Osteocyte (in vitro differentiated cells): ENCODE results near the gene ARL3. TPM values are rescaled to one million over a fixed set of nuclear protein-coding genes. Genes with fewer than 3 reads are reported as not detected.

ENCODE experiments used
- DNase-seq: peaks from one replicate; pipeline ENCODE4 v3.0.0; 2021; ENCODE audit warnings: mixed read lengths; ENCODE audit not compliant: unreplicated experiment; ENCODE audit errors: extremely low spot score
- H3K27ac Mint-ChIP-seq: one replicate; pipeline ENCODE4 v1.8.0; 2021; ENCODE audit warnings: mild to moderate bottlenecking, mixed read lengths; ENCODE audit not compliant: unreplicated experiment
- H3K27me3 Mint-ChIP-seq: one replicate; pipeline ENCODE4 v1.8.0; 2021; ENCODE audit warnings: mixed read lengths; ENCODE audit not compliant: unreplicated experiment
- H3K36me3 Mint-ChIP-seq: one replicate; pipeline ENCODE4 v1.8.0; 2021; ENCODE audit warnings: mixed read lengths; ENCODE audit not compliant: unreplicated experiment
- H3K4me1 Mint-ChIP-seq: one replicate; pipeline ENCODE4 v1.8.0; 2021; ENCODE audit warnings: mixed read lengths; ENCODE audit not compliant: unreplicated experiment
- H3K4me3 Mint-ChIP-seq: one replicate; pipeline ENCODE4 v1.8.0; 2021; ENCODE audit warnings: mild to moderate bottlenecking, moderate library complexity, mixed read lengths; ENCODE audit not compliant: unreplicated experiment
- H3K9me3 Mint-ChIP-seq: one replicate; pipeline ENCODE4 v1.8.0; 2021; ENCODE audit warnings: mixed read lengths; ENCODE audit not compliant: unreplicated experiment
- CTCF ChIP-seq: fragments of 200-600 bp; sonication (generic); IDR thresholded peaks from 2 replicates; pipeline ENCODE4 v1.5.0; 2021; ENCODE audit warnings: antibody characterized with exemption, mild to moderate bottlenecking, moderate library complexity
- total RNA-seq: library from RNA; stranded (reverse); gene quantifications from 2 replicates; pipeline ENCODE4 v1.2.1, GENCODE V29; 2021

Gene ARL3
- total RNA-seq, 1 donor from 2014 or later: 11.6 TPM

- TF ChIP-seq CTCF: no peak
- DNase-seq: no peak
- Mint-ChIP-seq H3K27ac (no peak overlapping the region), H3K36me3 (peaks cover 9% of the 10 kb centered on the region), H3K9me3 (no peaks in the 10 kb centered on the region), H3K27me3 (no peaks in the 10 kb centered on the region), H3K4me3 (no peak overlapping the region), H3K4me1 (peaks cover 17% of the 10 kb centered on the region)
Measured at GRCh38 chr10:102660888-102661657, 53.1 kb downstream of the ARL3 start.

DNA sequence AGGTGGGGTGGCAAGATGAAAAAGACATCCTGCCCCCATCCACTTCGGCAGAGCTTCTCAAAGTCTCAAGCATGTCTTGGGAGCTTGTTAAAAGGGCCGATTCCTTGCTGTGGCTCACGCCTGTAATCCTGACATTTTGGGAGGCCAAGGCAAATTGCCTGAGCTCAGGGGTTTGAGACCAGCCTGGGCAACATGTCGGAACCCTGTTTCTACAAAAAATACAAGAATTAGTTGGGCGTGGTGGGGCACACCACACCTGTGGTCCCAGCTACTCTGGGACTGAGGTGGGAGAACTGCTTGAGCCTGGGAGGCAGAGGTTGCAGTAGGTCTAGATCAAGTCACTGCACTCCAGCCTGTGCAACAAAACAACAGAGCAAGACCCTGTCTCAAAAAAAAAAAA lies 55.4 kb downstream of the ARL3 start:
- Mint-ChIP-seq H3K4me1 (peaks cover 17% of the 10 kb centered on the region), H3K27ac (no peak overlapping the region), H3K4me3 (no peak overlapping the region), H3K9me3 (no peaks in the 10 kb centered on the region), H3K27me3 (no peaks in the 10 kb centered on the region), H3K36me3 (peaks cover 18% of the 10 kb centered on the region)
- DNase-seq: no peak
- TF ChIP-seq CTCF: no peak

DNA sequence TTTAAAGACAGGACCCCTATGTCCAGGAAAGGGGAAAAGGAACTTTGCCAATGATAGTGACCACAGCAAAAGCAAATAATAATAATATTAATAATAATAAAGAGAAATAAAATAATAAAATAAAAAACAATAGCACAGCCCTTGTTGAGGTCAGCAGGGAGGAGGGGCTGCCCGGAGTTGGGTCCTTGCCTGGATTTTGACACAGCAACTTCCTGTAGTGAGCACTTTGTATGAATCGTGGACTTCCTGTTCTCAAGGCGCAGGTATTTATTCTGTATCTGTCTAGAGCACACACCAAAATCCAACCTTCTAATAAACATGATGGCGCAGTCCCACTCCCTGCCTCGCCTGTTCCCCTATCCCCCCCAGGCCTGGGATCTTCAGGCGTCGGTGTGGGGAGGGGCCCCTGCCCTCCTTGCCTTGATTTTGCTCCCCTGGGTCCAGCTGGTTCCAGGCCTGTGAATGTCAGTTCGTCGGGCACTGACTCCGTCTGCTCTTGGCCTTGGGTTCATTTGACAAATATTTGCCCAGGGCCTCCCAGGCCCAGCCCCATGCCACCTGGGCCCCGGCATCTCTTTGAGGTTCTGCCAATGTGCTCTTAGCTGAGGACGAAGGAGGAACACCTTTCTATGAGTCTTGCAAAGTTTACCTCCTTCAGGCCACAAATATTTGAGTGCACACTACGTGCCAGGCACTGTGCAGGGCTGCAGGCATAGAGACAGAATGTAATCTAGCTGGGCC lies 56.0 kb downstream of the ARL3 start:
- Mint-ChIP-seq H3K4me3 (no peak overlapping the region), H3K27ac (no peak overlapping the region), H3K4me1 (peaks cover 18% of the 10 kb centered on the region), H3K9me3 (no peaks in the 10 kb centered on the region), H3K36me3 (peaks cover 22% of the 10 kb centered on the region), H3K27me3 (no peaks in the 10 kb centered on the region)
- TF ChIP-seq CTCF: no peak
- DNase-seq: no peak

DNA sequence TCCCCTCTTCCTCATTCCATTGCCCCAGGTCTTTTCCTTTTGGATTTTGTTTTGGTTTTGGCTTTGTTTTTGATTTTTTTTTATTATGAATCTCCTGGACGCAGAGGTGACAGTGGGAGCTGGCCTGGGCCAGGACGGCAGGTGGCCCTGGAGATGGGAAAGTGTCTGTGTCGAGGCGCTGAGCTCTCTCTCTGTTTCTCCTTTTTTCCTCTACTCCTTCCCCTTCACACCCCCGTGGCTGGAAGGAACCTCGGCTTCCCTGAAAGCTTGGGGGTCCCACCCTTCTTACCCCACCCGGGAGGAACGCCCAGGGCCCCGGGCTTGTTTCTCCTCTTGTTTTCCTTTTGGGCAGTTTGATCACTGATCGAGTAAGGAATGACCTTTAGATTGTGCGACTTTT lies 56.7 kb downstream of the ARL3 start:
- no peak overlapping the region for H3K4me3 Mint-ChIP-seq
- no peaks in the 10 kb centered on the region for H3K27me3 Mint-ChIP-seq
- peaks cover 18% of the 10 kb centered on the region for H3K4me1 Mint-ChIP-seq
- DNase-seq: no peak
- H3K36me3 Mint-ChIP-seq: peaks cover 26% of the 10 kb centered on the region
- no peaks in the 10 kb centered on the region for H3K9me3 Mint-ChIP-seq
- TF ChIP-seq CTCF: no peak
- no peak overlapping the region for H3K27ac Mint-ChIP-seq

- Mint-ChIP-seq H3K4me3 (no peak overlapping the region), H3K27me3 (no peaks in the 10 kb centered on the region), H3K4me1 (peaks cover 14% of the 10 kb centered on the region), H3K36me3 (peaks cover 26% of the 10 kb centered on the region), H3K27ac (no peak overlapping the region), H3K9me3 (no peaks in the 10 kb centered on the region)
- no peak for DNase-seq
- TF ChIP-seq CTCF: no peak
Measured at GRCh38 chr10:102656791-102657371, 57.3 kb downstream of the ARL3 start.
